Superior temporal gyrus (tissue), 1 donor: Measurements from ENCODE around the gene TPCN1.

Source experiments
- DNase-seq: peaks from one replicate; pipeline ENCODE4 v3.0.0-alpha.2; 2016; ENCODE audit errors: extremely low spot score

Gene TPCN1

GRCh38 chr12:113286712-113287111 is 65.4 kb downstream of the TPCN1 start:
- no peak for DNase-seq

GRCh38 chr12:113287146-113287898 is 66.1 kb downstream of the TPCN1 start:
- DNase-seq: no peak

- no peak for DNase-seq
Measured at GRCh38 chr12:113287899-113288282, 66.6 kb downstream of the TPCN1 start.

- DNase-seq: no peak
Measured at GRCh38 chr12:113289361-113289760, 68.1 kb downstream of the TPCN1 start.

- no peak for DNase-seq
Measured at GRCh38 chr12:113290506-113290905, 69.2 kb downstream of the TPCN1 start.

- no peak for DNase-seq
Measured at GRCh38 chr12:113291586-113291985, 70.3 kb downstream of the TPCN1 start.

GRCh38 chr12:113292091-113292490 is 70.8 kb downstream of the TPCN1 start:
- no peak for DNase-seq

GRCh38 chr12:113292547-113292946 is 71.3 kb downstream of the TPCN1 start:
- no peak for DNase-seq

- no peak for DNase-seq
Measured at GRCh38 chr12:113293100-113293499, 71.8 kb downstream of the TPCN1 start.

GRCh38 chr12:113295886-113296556 is 74.8 kb downstream of the TPCN1 start:
- DNase-seq: no peak

- DNase-seq: no peak
Measured at GRCh38 chr12:113296557-113297213, 75.4 kb downstream of the TPCN1 start.

- DNase-seq: no peak
Measured at GRCh38 chr12:113297214-113297587, 75.9 kb downstream of the TPCN1 start.

- no peak for DNase-seq
Measured at GRCh38 chr12:113297621-113298471, 76.6 kb downstream of the TPCN1 start.

GRCh38 chr12:113298472-113298817 is 77.2 kb downstream of the TPCN1 start:
- DNase-seq: no peak

- peak; percentile 24 for DNase-seq
Measured at GRCh38 chr12:113298861-113299545, 77.7 kb downstream of the TPCN1 start.

GRCh38 chr12:113299619-113300237 is 78.5 kb downstream of the TPCN1 start:
- no peak for DNase-seq

- no peak for DNase-seq
Measured at GRCh38 chr12:113301811-113302210, 80.5 kb downstream of the TPCN1 start.

GRCh38 chr12:113302466-113302865 is 81.2 kb downstream of the TPCN1 start:
- no peak for DNase-seq

GRCh38 chr12:113302886-113303640 is 81.8 kb downstream of the TPCN1 start:
- no peak for DNase-seq

GRCh38 chr12:113305281-113305856 is 84.1 kb downstream of the TPCN1 start:
- peak; percentile 24 for DNase-seq
